ENCODE measurements around the gene NCKAP5. TPM values are rescaled to one million over a fixed set of nuclear protein-coding genes. Genes with fewer than 3 reads are reported as not detected.

NCKAP5 gene
- total RNA-seq, 1 experiment from 2014 or later, result not detected

DNA sequence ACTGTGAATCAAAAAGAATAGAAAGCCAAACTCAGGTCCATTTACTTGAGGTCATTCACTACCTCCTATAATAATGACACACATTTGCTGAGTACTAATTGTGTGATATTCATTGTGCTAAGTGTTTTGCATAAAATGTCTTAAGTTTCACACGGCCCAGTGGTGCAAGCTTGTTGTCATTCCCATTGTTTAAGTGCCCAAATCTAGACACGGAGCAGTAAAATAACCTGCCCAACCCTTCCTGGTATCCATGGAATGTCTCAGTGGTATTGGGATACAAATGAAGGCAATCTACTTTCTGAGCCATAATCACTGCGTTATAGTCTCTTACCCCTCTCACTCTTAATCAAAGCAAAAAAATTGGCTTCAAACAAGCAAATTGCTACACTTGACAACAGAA lies 233.3 kb downstream of the NCKAP5 start:
- DNase-seq (ENCODE audit: low spot score), result no peak

DNA sequence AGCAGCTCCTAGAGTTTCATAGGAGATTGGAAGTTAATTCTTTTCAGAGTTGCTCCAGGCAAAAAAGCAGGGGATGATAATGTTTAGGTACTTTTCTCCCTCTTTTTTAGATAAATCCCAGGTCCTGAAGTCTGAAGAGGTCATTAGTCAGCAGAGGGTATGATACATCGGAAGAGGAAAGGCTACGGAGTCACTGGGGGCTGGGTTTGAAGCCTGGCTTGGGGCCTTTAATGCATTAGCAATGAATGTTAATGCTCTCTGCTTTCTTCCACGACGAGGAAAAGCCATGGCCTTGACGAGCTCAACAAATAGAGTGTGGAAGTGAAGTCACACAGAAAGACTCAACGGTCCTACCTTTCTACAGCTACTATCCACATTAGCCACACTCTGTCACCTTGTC lies 235.1 kb downstream of the NCKAP5 start:
- DNase-seq (ENCODE audit: low spot score), result no peak

DNA sequence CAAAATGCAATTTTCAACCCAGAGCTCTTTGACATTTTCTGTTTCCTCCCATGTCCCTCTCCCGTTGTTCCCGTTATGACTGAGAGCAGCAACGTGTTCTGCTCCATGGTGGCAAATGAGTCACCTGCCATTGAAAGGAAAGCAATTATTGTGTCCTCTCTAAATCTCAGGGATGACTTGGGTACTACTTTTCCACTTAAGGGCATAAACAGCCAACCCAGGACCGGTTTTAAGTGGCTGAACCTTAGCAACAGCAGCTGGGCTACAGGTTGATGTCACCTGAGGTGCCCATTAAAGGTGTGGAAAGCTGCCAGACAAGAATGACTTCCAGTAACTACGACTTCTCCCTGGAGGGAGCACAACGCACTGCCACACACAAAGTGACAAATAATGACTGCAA lies 236.8 kb downstream of the NCKAP5 start:
- no peak for DNase-seq (ENCODE audit: low spot score)

DNA sequence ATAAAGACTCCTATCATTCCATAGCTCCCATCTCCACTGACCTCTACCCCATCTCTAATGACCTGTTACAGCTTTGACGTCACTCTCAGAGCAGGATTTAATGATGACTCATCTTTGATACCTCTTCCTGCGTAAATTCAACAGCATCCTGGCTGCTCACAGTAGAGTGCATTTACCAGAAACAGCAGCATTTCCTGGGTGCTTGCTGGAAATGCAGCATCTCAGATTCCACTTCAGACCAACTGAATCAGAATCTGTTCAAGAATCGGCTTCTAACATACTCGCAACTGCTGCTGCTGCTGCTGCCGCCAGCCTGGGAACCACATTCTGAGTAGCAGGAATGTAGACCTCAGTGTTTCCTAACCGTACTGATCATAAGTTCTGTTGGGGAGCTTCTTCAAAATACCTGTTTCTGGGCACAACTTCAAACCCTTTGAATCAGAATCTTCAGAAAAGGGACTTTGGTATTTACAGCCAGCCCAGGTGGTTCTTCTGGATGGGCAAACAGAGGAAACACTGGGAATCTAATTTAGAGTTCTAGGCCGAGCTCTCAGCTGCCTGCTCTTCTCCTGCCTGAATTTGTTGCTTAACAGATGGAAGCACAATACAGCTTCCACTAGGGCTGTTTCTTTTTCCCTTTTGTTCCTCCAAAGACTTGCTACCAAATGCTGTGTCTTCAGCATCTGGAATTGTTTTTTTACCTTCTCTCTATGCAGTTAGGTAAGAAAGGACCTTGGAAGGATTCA lies 241.4 kb downstream of the NCKAP5 start:
- DNase-seq (ENCODE audit: low spot score), result no peak

- DNase-seq (ENCODE audit: low spot score), result no peak
Observed at GRCh38 chr2:133324150-133324561, 244.1 kb downstream of the NCKAP5 start.

GRCh38 chr2:133322909-133323308 lies 245.4 kb downstream of the NCKAP5 start:
- DNase-seq (ENCODE audit: low spot score), result no peak

- DNase-seq (ENCODE audit: low spot score), result no peak
Observed at GRCh38 chr2:133317178-133317577, 251.1 kb downstream of the NCKAP5 start.

DNA sequence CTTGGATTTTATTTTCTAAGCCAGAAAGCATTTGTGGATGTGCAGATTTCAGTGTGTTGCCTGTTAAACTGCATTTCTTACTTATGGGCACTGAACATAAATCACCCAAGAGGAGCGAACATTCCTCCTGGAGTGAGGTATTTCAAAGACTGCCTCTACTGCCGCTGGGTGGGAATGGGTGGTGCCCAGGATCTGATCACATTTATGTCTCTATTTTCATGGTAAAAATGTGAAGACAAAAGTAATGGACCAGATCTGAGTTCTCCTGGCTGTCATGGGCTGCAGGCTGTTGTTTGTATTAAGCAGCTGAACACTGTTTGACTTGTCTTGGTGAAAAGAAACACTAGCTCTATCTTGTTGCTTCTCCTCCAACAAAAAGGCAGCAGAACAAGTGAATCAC lies 251.7 kb downstream of the NCKAP5 start:
- DNase-seq (ENCODE audit: low spot score), result no peak

DNA sequence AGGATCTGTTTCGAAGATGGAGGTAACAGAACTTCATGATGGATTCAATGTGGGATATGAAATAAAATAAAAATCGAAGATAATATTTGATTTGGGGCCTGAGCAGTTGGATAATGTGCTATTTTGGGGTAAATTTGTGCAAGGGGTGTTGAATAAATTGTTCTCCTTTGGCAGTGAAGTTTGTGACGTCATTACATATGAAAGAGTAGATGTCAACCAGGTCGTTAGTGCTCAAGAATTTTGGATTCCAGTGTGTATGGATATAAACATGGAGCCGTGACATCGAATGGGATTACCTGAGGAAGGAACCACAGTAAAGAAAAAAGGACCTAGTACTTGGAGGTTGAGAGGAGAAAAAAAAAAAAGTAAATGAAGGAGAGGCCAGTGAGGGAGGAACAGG lies 253.0 kb downstream of the NCKAP5 start:
- no peak for DNase-seq (ENCODE audit: low spot score)

DNA sequence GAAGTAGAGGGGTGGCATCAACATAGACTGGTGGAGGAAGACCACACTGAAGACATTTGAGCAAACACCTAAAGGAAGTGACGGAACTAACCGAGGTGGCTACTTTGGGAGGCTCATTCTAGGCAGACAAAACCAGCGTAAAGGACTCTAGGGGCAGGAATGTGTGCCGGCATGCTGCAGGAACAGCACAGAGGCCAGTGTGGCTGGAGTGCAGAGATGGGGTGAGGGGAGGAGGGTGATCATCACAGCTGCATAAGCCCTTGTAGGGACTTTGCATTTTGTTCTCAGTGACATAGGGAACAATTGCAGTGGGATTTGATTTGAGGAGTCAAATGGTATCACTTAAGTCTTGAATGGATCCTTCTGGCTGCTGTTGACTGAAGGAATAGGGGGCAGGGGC lies 253.5 kb downstream of the NCKAP5 start:
- DNase-seq (ENCODE audit: low spot score), result no peak

- no peak for DNase-seq (ENCODE audit: low spot score)
Observed at GRCh38 chr2:133312038-133312729, 256.1 kb downstream of the NCKAP5 start.

GRCh38 chr2:133306236-133306635 lies 262.0 kb downstream of the NCKAP5 start:
- no peak for DNase-seq (ENCODE audit: low spot score)

DNA sequence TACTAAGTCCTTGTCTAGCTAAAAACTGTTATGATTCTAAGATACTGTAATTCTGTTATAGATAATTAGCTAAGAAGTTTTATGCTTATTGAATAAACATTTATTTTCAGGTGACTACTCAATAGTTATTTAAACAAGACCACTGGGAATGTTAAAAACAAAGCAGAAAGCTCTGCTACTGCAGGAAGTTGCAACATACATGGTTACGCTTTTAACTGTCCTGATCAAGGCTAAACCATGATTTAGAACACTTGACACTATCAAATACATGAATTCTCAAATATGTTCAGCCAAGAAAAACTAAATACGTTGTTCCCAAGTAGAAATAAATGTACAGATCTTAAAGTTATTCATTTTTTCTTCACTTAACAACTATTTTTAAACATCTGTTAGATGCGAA lies 263.9 kb downstream of the NCKAP5 start:
- no peak for DNase-seq (ENCODE audit: low spot score)

GRCh38 chr2:133303150-133303549 lies 265.1 kb downstream of the NCKAP5 start:
- DNase-seq (ENCODE audit: low spot score), result no peak

DNA sequence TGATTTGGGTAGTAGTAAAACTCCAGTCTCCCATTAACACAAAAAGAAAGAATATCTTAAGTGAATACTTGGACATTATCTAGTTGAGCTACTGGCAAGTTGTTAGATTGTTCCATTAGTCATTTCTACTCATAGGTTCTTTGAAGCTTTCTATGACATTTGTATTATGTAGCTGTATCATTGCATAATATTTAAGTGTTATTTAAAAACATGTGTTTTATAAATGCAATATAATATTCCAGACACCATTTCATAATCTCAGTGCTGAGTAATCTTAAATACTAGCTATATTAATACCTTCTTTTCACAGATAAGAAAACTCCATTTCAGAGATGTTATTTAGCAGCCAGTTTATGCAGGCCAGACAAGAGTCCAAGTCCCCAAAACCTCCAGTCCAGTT lies 271.9 kb downstream of the NCKAP5 start:
- DNase-seq (ENCODE audit: low spot score), result no peak

GRCh38 chr2:133293544-133294353 lies 274.5 kb downstream of the NCKAP5 start:
- no peak for DNase-seq (ENCODE audit: low spot score)

DNA sequence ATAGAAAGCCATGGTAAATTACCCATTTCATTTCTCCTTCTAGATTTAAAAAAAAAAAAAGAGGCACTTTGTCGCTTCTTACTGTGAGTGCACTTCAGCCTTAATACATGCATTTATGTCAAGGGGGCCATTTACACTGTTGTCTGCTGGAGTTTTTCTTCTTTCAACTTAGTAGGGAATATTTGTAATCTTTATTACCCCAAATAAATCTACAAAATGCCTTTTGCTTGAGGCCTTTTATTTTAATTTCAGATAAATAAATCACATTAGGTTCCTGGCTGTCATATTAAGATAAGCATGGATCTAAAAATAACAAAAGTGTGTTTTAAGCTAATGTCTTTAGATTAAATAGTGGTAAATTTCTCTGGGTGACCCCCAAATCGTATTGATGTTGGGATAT lies 276.0 kb downstream of the NCKAP5 start:
- no peak for DNase-seq (ENCODE audit: low spot score)

DNA sequence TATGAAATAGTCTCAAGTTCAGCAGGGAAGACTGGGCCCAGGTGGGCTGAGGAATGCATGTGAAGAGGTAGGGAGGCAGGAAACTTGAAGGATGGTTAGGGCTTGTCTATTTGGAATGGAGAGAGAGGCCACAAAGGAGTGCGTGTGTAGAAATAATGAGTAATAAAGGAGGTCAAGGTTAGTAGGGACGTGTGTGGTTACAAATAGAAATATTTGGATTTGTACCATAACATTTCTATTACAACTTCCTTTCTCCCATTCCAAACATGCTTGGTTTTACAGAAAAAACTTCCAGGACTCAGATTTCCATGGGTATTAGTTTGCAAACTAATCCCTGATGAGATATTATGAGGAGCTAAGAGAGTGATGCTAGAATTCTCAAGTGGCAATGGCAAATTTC lies 280.6 kb downstream of the NCKAP5 start:
- DNase-seq (ENCODE audit: low spot score), result no peak

DNA sequence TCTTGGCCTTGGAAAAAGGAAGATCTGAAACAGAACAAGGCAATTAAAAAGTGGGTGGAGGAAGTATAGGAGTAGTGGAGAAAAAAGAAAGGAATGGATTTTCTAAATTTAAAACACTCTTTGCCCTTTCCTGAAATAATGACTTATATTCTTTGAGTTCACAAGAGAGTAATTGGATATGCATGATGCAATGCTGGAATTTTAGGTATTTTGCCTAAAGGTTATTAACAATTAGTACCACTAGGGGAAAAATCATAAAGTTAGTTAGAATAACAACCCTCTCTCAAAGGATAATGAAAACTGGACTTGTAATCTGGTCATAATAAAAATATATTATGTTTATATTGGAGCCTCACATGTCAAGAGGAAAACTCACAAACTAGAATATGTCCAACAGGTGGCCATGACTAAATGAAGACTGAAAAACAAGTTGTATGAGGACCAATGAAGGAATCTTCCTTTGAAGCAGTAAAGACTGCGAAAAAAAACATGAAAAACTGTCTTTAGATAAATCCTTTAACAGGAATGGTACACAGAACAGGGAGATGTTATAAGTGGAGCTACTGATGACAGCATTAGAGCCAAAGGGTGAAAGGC lies 281.8 kb downstream of the NCKAP5 start:
- DNase-seq (ENCODE audit: low spot score), result no peak

GRCh38 chr2:133273031-133273430 lies 295.2 kb downstream of the NCKAP5 start:
- no peak for DNase-seq (ENCODE audit: low spot score)

DNA sequence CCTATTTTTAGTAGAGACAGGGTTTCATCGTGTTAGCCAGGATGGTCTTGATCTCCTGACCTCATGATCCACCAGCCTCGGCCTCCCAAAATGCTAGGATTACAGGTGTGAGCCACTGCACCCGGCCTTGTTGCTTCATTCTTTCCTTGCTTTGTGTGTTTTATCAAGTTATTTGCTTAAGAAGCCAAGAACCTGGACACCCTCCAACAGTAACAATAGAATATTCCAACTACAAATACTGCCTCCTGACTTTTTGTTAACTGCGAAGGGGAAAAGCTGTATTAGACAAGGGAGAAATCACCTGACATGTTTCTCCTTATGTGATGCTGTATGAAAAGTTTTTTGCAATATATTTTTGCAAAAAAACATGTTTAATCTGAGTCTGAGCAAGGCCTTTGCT lies 297.2 kb downstream of the NCKAP5 start:
- no peak for DNase-seq (ENCODE audit: low spot score)

DNA sequence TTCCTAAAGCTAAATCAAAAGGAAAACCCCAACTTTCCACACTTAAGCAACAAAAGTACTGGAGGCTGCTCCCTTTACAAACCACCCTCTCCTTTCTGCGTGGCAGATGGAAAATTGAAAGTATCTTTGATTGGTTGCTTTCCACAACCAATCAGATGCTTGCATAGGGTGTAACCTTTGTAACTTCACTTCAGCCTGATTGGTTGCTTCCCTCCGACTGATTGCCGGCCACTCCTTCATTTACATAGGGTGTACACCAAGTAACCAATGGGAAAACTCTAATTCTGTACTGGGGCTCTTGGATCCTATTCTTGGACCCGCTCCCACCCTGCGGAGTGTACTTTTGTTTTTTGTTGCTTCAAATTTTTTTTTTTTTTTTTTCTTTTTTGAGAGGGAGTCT lies 297.7 kb downstream of the NCKAP5 start:
- no peak for DNase-seq (ENCODE audit: low spot score)
